DND-41 (cell line): Measurements from ENCODE around the gene GRIN1.

ENCODE experiments used
- ATAC-seq: fragments of 200-7000 bp; cut with Tn5 transposase; 3 replicates; pipeline ENCODE4 v1.9.1; 2021; ENCODE audit warnings: low read depth; ENCODE audit not compliant: insufficient read depth
- DNase-seq: peaks from one replicate; pipeline ENCODE4 v3.0.0-alpha.2; 2020
- H2AFZ ChIP-seq: 2 replicates; pipeline ENCODE4 v1.6.0; 2012; ENCODE audit warnings: low read depth, low read length
- H3K27ac ChIP-seq: 2 replicates; pipeline ENCODE4 v1.5.1; 2012; ENCODE audit warnings: low read length, inconsistent platforms
- H3K27me3 ChIP-seq: fragments of 200-600 bp; sonication (generic); 2 replicates; pipeline ENCODE4 v1.6.0; 2012; ENCODE audit warnings: low read length, mild to moderate bottlenecking, inconsistent platforms; ENCODE audit not compliant: insufficient read depth, poor library complexity
- H3K36me3 ChIP-seq: 2 replicates; pipeline ENCODE4 v1.5.1; 2012; ENCODE audit warnings: low read length, inconsistent platforms; ENCODE audit not compliant: insufficient read depth
- H3K4me1 ChIP-seq: 2 replicates; pipeline ENCODE4 v1.5.1; 2012; ENCODE audit warnings: mild to moderate bottlenecking, low read length; ENCODE audit not compliant: insufficient read depth
- H3K4me2 ChIP-seq: 2 replicates; pipeline ENCODE4 v1.6.0; 2012; ENCODE audit warnings: mild to moderate bottlenecking, moderate library complexity, low read length, inconsistent platforms; ENCODE audit not compliant: insufficient read depth
- H3K4me3 ChIP-seq, 2 experiments: fragments of 200-600 bp in 1 of 2; shearing (Covaris generic) in 1 of 2; 2 replicates each; pipeline ENCODE4 v1.5.1; 2012 to 2016; ENCODE audit warnings: inconsistent platforms in 2 of 2, low read length in 2 of 2, mild to moderate bottlenecking in 2 of 2, low read depth in 1 of 2, moderate library complexity in 1 of 2
- H3K79me2 ChIP-seq: 2 replicates; pipeline ENCODE4 v1.6.0; 2012; ENCODE audit warnings: low read length, inconsistent platforms; ENCODE audit not compliant: insufficient read depth
- H3K9ac ChIP-seq: 2 replicates; pipeline ENCODE4 v1.6.0; 2012; ENCODE audit warnings: low read depth, mild to moderate bottlenecking, inconsistent platforms, low read length, moderate library complexity
- H3K9me3 ChIP-seq: 2 replicates; pipeline ENCODE4 v1.5.1; 2012; ENCODE audit warnings: low read length, moderate library complexity, mild to moderate bottlenecking, inconsistent platforms; ENCODE audit not compliant: insufficient read depth, severe bottlenecking
- H4K20me1 ChIP-seq: 2 replicates; pipeline ENCODE4 v1.6.0; 2012; ENCODE audit warnings: low read length; ENCODE audit not compliant: insufficient read depth
- EZH2 ChIP-seq: IDR thresholded peaks from 3 replicates; pipeline ENCODE4 v1.6.1; 2012; ENCODE audit warnings: borderline replicate concordance, low read depth, mild to moderate bottlenecking, moderate library complexity, low read length, inconsistent platforms; ENCODE audit not compliant: severe bottlenecking
- TF ChIP-seq, protein P1 (sequence below): IDR thresholded peaks from 2 replicates; pipeline ENCODE4 v1.5.1; 2012; ENCODE audit warnings: borderline replicate concordance, low read length, moderate library complexity, mild to moderate bottlenecking; ENCODE audit not compliant: poor library complexity, severe bottlenecking; ENCODE audit errors: extremely low read depth

GRIN1 gene

DNA sequence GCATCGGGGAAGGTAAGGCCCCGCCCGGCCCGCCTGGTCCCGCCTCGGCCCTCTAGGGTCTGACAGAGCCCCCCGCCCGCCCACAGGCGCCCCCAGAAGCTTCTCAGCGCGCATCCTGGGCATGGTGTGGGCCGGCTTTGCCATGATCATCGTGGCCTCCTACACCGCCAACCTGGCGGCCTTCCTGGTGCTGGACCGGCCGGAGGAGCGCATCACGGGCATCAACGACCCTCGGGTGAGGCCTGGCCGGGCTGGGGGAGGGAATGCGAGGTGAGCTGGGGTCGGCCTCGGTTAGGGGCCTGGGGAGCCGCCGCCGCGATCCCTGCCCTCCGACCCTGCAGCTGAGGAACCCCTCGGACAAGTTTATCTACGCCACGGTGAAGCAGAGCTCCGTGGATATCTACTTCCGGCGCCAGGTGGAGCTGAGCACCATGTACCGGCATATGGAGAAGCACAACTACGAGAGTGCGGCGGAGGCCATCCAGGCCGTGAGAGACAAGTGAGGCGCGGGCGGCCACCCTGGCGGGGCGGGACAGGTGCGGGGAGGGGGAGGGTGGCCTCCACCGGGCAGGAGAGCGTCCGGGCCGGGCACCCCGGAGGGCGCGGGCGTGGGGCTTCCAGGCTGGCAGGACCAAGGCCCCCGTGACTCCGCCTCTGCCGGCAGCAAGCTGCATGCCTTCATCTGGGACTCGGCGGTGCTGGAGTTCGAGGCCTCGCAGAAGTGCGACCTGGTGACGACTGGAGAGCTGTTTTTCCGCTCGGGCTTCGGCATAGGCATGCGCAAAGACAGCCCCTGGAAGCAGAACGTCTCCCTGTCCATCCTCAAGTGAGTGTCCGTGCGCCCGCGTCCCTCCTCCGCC lies 23.8 kb downstream of the GRIN1 start:
- Histone ChIP-seq H2AFZ (no peak overlapping the region), H3K9ac (no peak overlapping the region), H3K27ac (no peak overlapping the region), H3K4me3 (no peak overlapping the region), H3K4me2 (no peak overlapping the region), H3K4me1 (no peaks in the 10 kb centered on the region), H3K27me3 (peaks cover 12% of the 10 kb centered on the region), H3K79me2 (no peaks in the 10 kb centered on the region), H4K20me1 (peaks cover 3% of the 10 kb centered on the region; the same call in 1 of the 2 replicates), H3K9me3 (no peaks in the 10 kb centered on the region), H3K36me3 (no peaks in the 10 kb centered on the region)
- DNase-seq, result no peak
- no peak for ATAC-seq
- TF ChIP-seq EZH2, result no peak
- TF ChIP-seq, protein P1, sequence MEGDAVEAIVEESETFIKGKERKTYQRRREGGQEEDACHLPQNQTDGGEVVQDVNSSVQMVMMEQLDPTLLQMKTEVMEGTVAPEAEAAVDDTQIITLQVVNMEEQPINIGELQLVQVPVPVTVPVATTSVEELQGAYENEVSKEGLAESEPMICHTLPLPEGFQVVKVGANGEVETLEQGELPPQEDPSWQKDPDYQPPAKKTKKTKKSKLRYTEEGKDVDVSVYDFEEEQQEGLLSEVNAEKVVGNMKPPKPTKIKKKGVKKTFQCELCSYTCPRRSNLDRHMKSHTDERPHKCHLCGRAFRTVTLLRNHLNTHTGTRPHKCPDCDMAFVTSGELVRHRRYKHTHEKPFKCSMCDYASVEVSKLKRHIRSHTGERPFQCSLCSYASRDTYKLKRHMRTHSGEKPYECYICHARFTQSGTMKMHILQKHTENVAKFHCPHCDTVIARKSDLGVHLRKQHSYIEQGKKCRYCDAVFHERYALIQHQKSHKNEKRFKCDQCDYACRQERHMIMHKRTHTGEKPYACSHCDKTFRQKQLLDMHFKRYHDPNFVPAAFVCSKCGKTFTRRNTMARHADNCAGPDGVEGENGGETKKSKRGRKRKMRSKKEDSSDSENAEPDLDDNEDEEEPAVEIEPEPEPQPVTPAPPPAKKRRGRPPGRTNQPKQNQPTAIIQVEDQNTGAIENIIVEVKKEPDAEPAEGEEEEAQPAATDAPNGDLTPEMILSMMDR, result no peak

DNA sequence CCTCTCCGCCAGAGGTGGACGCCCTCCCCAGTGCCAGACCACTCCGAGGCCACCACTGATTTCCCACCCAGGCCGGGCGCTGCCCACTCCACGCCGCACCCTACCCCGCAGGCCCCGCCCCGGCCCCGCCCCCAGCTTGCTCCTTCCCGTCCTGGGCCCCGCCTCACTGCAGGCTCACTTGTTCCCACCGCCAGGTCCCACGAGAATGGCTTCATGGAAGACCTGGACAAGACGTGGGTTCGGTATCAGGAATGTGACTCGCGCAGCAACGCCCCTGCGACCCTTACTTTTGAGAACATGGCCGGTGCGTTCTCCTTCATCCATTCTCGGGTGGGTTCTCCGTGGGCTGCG lies 24.4 kb downstream of the GRIN1 start:
- H3K27me3 ChIP-seq, result peaks cover 17% of the 10 kb centered on the region
- H3K4me2 ChIP-seq, result no peak overlapping the region
- no peak overlapping the region for H3K9ac ChIP-seq
- H3K79me2 ChIP-seq, result no peaks in the 10 kb centered on the region
- H3K4me3 ChIP-seq, result no peak overlapping the region
- H3K9me3 ChIP-seq, result no peaks in the 10 kb centered on the region
- H3K27ac ChIP-seq, result no peak overlapping the region
- no peaks in the 10 kb centered on the region for H3K4me1 ChIP-seq
- H3K36me3 ChIP-seq, result no peaks in the 10 kb centered on the region
- DNase-seq (no peak), ATAC-seq (no peak)
- H4K20me1 ChIP-seq, result no peaks in the 10 kb centered on the region
- no peak for TF ChIP-seq EZH2
- TF ChIP-seq, protein P1, result no peak
- no peak overlapping the region for H2AFZ ChIP-seq

DNA sequence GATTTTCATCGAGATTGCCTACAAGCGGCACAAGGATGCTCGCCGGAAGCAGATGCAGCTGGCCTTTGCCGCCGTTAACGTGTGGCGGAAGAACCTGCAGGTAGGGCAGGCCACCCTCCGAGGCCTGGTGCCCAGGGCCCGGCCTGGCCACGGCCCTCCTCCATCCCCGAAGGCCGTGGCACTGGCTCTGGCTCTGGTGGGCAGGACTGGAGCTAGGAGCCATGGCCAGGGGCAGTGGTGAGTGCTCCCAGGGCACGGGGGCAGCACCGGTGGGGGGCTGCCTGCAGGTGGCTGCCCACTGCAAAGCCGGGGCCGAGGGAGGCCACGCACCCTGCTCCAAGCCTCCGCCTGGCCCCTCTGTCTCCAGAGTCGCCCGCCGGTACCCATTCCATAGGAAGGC lies 24.9 kb downstream of the GRIN1 start:
- H3K79me2 ChIP-seq, result no peaks in the 10 kb centered on the region
- H3K4me1 ChIP-seq, result no peaks in the 10 kb centered on the region
- no peak overlapping the region for H3K4me3 ChIP-seq
- no peaks in the 10 kb centered on the region for H3K36me3 ChIP-seq
- H3K27ac ChIP-seq, result no peak overlapping the region
- DNase-seq, result no peak
- H2AFZ ChIP-seq, result no peak overlapping the region
- no peak overlapping the region for H3K4me2 ChIP-seq
- H4K20me1 ChIP-seq, result no peaks in the 10 kb centered on the region
- H3K27me3 ChIP-seq, result peaks cover 21% of the 10 kb centered on the region
- no peaks in the 10 kb centered on the region for H3K9me3 ChIP-seq
- no peak for ATAC-seq
- no peak overlapping the region for H3K9ac ChIP-seq
- TF ChIP-seq, protein P1, result no peak
- TF ChIP-seq EZH2, result no peak
